HL-60/S4 (cell line): Measurements from ENCODE around the gene SEC61A1.

Source experiments
- in situ Hi-C: fragments of 300-500 bp; cut with MboI; formaldehyde crosslinking; loops from 2 replicates; pipeline ENCODE4 v1.14.3; 2022; ENCODE audit warnings: low sequenced_read_pairs

SEC61A1 gene

GRCh38 chr3:128111147-128111546, 58.9 kb downstream of the SEC61A1 start:
- in situ Hi-C loops = no loop called here

GRCh38 chr3:128112357-128112968, 60.2 kb downstream of the SEC61A1 start:
- in situ Hi-C loops = no loop called here

- in situ Hi-C loops = no loop called here
Observed at GRCh38 chr3:128113817-128114794, 61.9 kb downstream of the SEC61A1 start.
